Measurements from ENCODE around the gene TMEM184A.
A peak's percentile ranks its signal among the peaks of the same experiment; 100 is the strongest.

Gene TMEM184A

GRCh38 chr7:1555813-1556543 lies at the start of gene TMEM184A:
TMEM184A (minus strand) TSS chr7:1556205; CDS start chr7:1555484, 721 bp downstream.
- DNase-seq = peak; percentile 64

- no peak for DNase-seq
Measured at GRCh38 chr7:1604383-1604782, 48.4 kb upstream of the TMEM184A start.

GRCh38 chr7:1603346-1604225 lies 47.6 kb upstream of the TMEM184A start:
- DNase-seq = no peak

- no peak for DNase-seq
Measured at GRCh38 chr7:1602386-1602785, 46.4 kb upstream of the TMEM184A start.

GRCh38 chr7:1601956-1602355 lies 46.0 kb upstream of the TMEM184A start:
- no peak for DNase-seq

GRCh38 chr7:1599640-1600395 lies 43.8 kb upstream of the TMEM184A start:
- DNase-seq = no peak

GRCh38 chr7:1598961-1599639 lies 43.1 kb upstream of the TMEM184A start:
- no peak for DNase-seq

GRCh38 chr7:1598286-1598685 lies 42.3 kb upstream of the TMEM184A start:
- no peak for DNase-seq

- DNase-seq = no peak
Measured at GRCh38 chr7:1597791-1598190, 41.8 kb upstream of the TMEM184A start.

- DNase-seq = no peak
Measured at GRCh38 chr7:1597066-1597760, 41.2 kb upstream of the TMEM184A start.

GRCh38 chr7:1596181-1597043 lies 40.4 kb upstream of the TMEM184A start:
- no peak for DNase-seq

- DNase-seq = no peak
Measured at GRCh38 chr7:1595636-1596035, 39.6 kb upstream of the TMEM184A start.

- DNase-seq = no peak
Measured at GRCh38 chr7:1595027-1595426, 39.0 kb upstream of the TMEM184A start.

GRCh38 chr7:1593904-1594421 lies 38.0 kb upstream of the TMEM184A start:
- no peak for DNase-seq

GRCh38 chr7:1593091-1593866 lies 37.3 kb upstream of the TMEM184A start:
- peak; percentile 24 for DNase-seq

GRCh38 chr7:1592299-1592871 lies 36.4 kb upstream of the TMEM184A start:
- no peak for DNase-seq

- DNase-seq = no peak
Measured at GRCh38 chr7:1591876-1592275, 35.9 kb upstream of the TMEM184A start.

GRCh38 chr7:1591396-1591795 lies 35.4 kb upstream of the TMEM184A start:
- no peak for DNase-seq

- DNase-seq = no peak
Measured at GRCh38 chr7:1590887-1591286, 34.9 kb upstream of the TMEM184A start.

- no peak for DNase-seq
Measured at GRCh38 chr7:1590476-1590875, 34.5 kb upstream of the TMEM184A start.
